ENCODE measurements around the gene ALPL. TPM values are rescaled to one million over a fixed set of nuclear protein-coding genes. Genes with fewer than 3 reads are reported as not detected.

The ALPL gene
- total RNA-seq, 1 experiment from 2014 or later, result 140 TPM

- H3K4me3 Mint-ChIP-seq, result no peak overlapping the region
- ChIA-PET POLR2A (no interaction called here), CTCF (interaction anchor here (1.4 kb wide), 1 partner anchor 11 kb away, joined by 3 read pairs; no protein-coding TSS in a partner anchor)
- DNase-seq (ENCODE audit: low spot score) (no peak), ATAC-seq (no peak)
- H3K4me1 Mint-ChIP-seq, result peaks cover 24% of the 10 kb centered on the region
- TF ChIP-seq, protein P1, sequence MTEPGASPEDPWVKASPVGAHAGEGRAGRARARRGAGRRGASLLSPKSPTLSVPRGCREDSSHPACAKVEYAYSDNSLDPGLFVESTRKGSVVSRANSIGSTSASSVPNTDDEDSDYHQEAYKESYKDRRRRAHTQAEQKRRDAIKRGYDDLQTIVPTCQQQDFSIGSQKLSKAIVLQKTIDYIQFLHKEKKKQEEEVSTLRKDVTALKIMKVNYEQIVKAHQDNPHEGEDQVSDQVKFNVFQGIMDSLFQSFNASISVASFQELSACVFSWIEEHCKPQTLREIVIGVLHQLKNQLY (CRISPR knock-in tag; IDR thresholded peaks at IDR 0.05), result no peak
- TF ChIP-seq ATF6 (CRISPR knock-in tag; IDR thresholded peaks at IDR 0.05), result no peak
- TF ChIP-seq PRRX2 (CRISPR knock-in tag; IDR thresholded peaks at IDR 0.05), result no peak
- no peak for TF ChIP-seq MYBL2 (CRISPR knock-in tag; IDR thresholded peaks at IDR 0.05)
- TF ChIP-seq ZNF219 (CRISPR knock-in tag; IDR thresholded peaks at IDR 0.05; ENCODE audit: borderline replicate concordance), result no peak
- no peak for TF ChIP-seq PRDM15 (CRISPR knock-in tag; IDR thresholded peaks at IDR 0.05)
- TF ChIP-seq RORB (CRISPR knock-in tag; IDR thresholded peaks at IDR 0.05), result no peak
- peaks cover 23% of the 10 kb centered on the region for H3K27me3 Mint-ChIP-seq (ENCODE audit: low read depth)
- H3K27ac Mint-ChIP-seq, result no peak overlapping the region
- no peaks in the 10 kb centered on the region for H3K9me3 Mint-ChIP-seq
- H3K36me3 Mint-ChIP-seq, result no peaks in the 10 kb centered on the region
Observed at GRCh38 chr1:21620496-21620895, 111.3 kb downstream of the ALPL start.

DNA sequence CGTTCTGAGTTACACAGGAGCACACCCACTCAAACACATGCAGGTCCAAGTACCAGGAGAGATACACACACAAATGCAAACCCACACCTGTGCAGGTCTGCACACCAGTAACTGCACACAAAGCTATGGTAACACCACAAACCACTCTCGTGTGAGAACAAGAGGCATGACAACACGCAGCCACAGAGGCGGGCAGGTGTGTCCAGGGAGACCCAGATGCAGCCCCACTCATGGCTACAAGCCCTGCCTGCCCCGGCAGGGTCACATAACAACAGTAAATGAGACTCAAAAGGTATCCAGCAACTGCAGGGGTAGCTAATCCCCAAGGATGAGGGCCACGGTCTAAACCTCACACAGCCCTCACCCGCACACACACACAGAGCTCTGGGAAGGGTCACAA is 111.8 kb downstream of the ALPL start:
- POLR2A ChIA-PET, result interaction anchor here (1.0 kb wide), 1 partner anchor 13 kb away, joined by 3 read pairs; no protein-coding TSS in a partner anchor
- no peaks in the 10 kb centered on the region for H3K36me3 Mint-ChIP-seq
- peak overlapping the region; percentile 69 for H3K4me3 Mint-ChIP-seq
- TF ChIP-seq, protein P2, sequence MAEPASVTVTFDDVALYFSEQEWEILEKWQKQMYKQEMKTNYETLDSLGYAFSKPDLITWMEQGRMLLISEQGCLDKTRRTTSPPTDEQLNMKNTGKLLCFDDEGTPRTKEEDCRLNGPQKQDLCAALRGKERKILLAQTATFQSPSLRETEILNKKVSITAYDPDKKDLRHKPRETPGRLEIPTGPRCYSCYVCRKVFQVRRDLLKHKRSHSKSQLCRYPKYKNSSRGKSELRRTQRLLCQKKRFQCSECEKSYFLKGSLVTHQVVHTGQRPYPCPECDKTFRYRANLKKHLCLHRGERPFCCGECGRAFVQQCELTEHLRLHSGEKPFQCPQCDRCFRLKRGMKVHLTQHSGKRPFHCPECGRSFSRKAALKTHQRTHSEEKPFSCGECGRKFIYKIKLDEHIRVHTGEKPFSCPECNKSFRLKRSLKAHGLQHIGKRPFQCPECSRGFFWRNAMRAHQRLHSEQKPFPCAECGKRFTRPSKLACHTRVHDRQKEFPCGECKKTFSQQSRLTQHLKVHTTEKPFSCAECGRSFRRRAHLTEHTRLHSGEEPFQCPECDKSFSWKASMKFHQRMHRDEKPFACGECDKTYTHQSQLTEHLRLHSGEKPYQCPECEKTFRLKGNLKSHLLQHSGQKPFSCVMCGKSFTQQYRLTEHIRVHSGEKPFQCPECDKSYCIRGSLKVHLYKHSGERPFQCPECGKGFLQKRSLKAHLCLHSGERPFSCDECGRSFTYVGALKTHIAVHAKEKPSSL (CRISPR knock-in tag; conservative IDR thresholded peaks at IDR 0.05), result no peak
- TF ChIP-seq, protein P3, sequence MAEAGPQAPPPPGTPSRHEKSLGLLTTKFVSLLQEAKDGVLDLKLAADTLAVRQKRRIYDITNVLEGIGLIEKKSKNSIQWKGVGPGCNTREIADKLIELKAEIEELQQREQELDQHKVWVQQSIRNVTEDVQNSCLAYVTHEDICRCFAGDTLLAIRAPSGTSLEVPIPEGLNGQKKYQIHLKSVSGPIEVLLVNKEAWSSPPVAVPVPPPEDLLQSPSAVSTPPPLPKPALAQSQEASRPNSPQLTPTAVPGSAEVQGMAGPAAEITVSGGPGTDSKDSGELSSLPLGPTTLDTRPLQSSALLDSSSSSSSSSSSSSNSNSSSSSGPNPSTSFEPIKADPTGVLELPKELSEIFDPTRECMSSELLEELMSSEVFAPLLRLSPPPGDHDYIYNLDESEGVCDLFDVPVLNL (CRISPR knock-in tag; IDR thresholded peaks at IDR 0.05; ENCODE audit: borderline replicate concordance, low read depth), result no peak
- TF ChIP-seq CREB1 (CRISPR knock-in tag; IDR thresholded peaks at IDR 0.05) (no peak), SP1 (CRISPR knock-in tag; conservative IDR thresholded peaks at IDR 0.05) (no peak)
- CTCF ChIA-PET, result interaction anchor here (1.4 kb wide), 1 partner anchor 11 kb away, joined by 3 read pairs; no protein-coding TSS in a partner anchor
- H3K9me3 Mint-ChIP-seq, result no peaks in the 10 kb centered on the region
- H3K4me1 Mint-ChIP-seq, result peaks cover 24% of the 10 kb centered on the region
- H3K27me3 Mint-ChIP-seq (ENCODE audit: low read depth), result peaks cover 23% of the 10 kb centered on the region
- DNase-seq (ENCODE audit: low spot score) (no peak), ATAC-seq (no peak)
- H3K27ac Mint-ChIP-seq, result no peak overlapping the region
